Mucosa of descending colon (tissue), 3 donors: ENCODE measurements around the gene TM9SF2. TPM values are rescaled to one million over a fixed set of nuclear protein-coding genes. Genes with fewer than 3 reads are reported as not detected.

Experiments
- ATAC-seq: fragments of 200-7000 bp; cut with Tn5 transposase; one replicate; pipeline ENCODE4 v1.9.1; 2020; ENCODE audit warnings: mild to moderate bottlenecking, moderate library complexity
- DNase-seq, 3 donors: peaks; one replicate each; pipeline ENCODE4 v3.0.0-alpha.2; 2020
- H3K36me3 ChIP-seq: fragments of 200-600 bp; one replicate; pipeline ENCODE4 v1.8.0; 2021; ENCODE audit warnings: low read depth, mild to moderate bottlenecking
- H3K4me1 ChIP-seq: fragments of 200-600 bp; one replicate; pipeline ENCODE4 v1.8.0; 2021; ENCODE audit warnings: low read depth, mild to moderate bottlenecking
- H3K4me3 ChIP-seq: fragments of 200-600 bp; one replicate; pipeline ENCODE4 v1.8.0; 2021; ENCODE audit warnings: mild to moderate bottlenecking
- H3K9me3 ChIP-seq: fragments of 200-600 bp; one replicate; pipeline ENCODE4 v1.8.0; 2021; ENCODE audit warnings: mild to moderate bottlenecking
- CTCF ChIP-seq: fragments of 200-600 bp; IDR thresholded peaks from one replicate; pipeline ENCODE4 v1.8.0; 2022; ENCODE audit warnings: antibody characterized with exemption, mild to moderate bottlenecking
- intact Hi-C, 2 donors: fragments of 100-400 bp; cut with DNase I in 1 of 2; cut with micrococcal nuclease in 1 of 2; formaldehyde crosslinking; loops; one replicate each; pipeline versions ENCODE4 v1.11.0 to v1.11.1; 2022; cut with DNase I, micrococcal nuclease
- total RNA-seq, 3 donors: library from RNA; stranded (reverse); fragmentation: NEBNext Ultra II Directional in 2 of 3; extraction: Animal tissue kit (Norgen Biotek cat#: 25700) in 2 of 3; gene quantifications; one replicate each; pipeline versions ENCODE4 v1.2.1 to v1.2.4, GENCODE V29; 2021 to 2023
- donor health status: DM: no; HTN: no; CAD: no; lungs with moderate emphysema.
- donor health status: DM: no; HTN: no; CAD: no.
- donor health status: DM: no; HTN: yes; CAD: no.

The TM9SF2 gene
- total RNA-seq, 3 donors from 2014 or later, result 129 to 202 (median 200) TPM

GRCh38 chr13:99516153-99516929 lies 15.1 kb downstream of the TM9SF2 start:
- ATAC-seq (no peak), DNase-seq (no peak)
- Histone ChIP-seq H3K9me3 (no peaks in the 10 kb centered on the region), H3K4me1 (no peaks in the 10 kb centered on the region), H3K36me3 (peaks cover 8% of the 10 kb centered on the region), H3K4me3 (no peak overlapping the region)
- TF ChIP-seq CTCF, result no peak
- intact Hi-C loops, result no loop called here

GRCh38 chr13:99517577-99517976 lies 16.3 kb downstream of the TM9SF2 start:
- ATAC-seq, result no peak
- H3K36me3 ChIP-seq, result peaks cover 8% of the 10 kb centered on the region
- H3K4me3 ChIP-seq, result no peak overlapping the region
- intact Hi-C loops, result no loop called here
- H3K4me1 ChIP-seq, result no peaks in the 10 kb centered on the region
- no peaks in the 10 kb centered on the region for H3K9me3 ChIP-seq
- no peak for DNase-seq
- no peak for TF ChIP-seq CTCF

- Histone ChIP-seq H3K4me3 (no peak overlapping the region), H3K36me3 (peaks cover 8% of the 10 kb centered on the region), H3K9me3 (no peaks in the 10 kb centered on the region), H3K4me1 (no peaks in the 10 kb centered on the region)
- DNase-seq (no peak), ATAC-seq (no peak)
- TF ChIP-seq CTCF, result no peak
- intact Hi-C loops, result no loop called here
Measured at GRCh38 chr13:99517984-99518383, 16.7 kb downstream of the TM9SF2 start.

GRCh38 chr13:99522298-99522697 lies 21.0 kb downstream of the TM9SF2 start:
- no peak for TF ChIP-seq CTCF
- no peak for ATAC-seq
- intact Hi-C loops, result no loop called here

GRCh38 chr13:99523838-99524237 lies 22.6 kb downstream of the TM9SF2 start:
- ATAC-seq, result no peak
- TF ChIP-seq CTCF, result no peak
- intact Hi-C loops, result no loop called here
- no peak overlapping the region for H3K4me3 ChIP-seq
- H3K4me1 ChIP-seq, result no peaks in the 10 kb centered on the region
- H3K36me3 ChIP-seq, result peaks cover 7% of the 10 kb centered on the region
- no peaks in the 10 kb centered on the region for H3K9me3 ChIP-seq
- DNase-seq, result no peak

More at GRCh38 chr13:99522298-99522697, 21.0 kb downstream of the TM9SF2 start:
- no peak for DNase-seq
- H3K9me3 ChIP-seq, result no peaks in the 10 kb centered on the region
- H3K36me3 ChIP-seq, result peaks cover 8% of the 10 kb centered on the region
- no peak overlapping the region for H3K4me3 ChIP-seq
- H3K4me1 ChIP-seq, result no peaks in the 10 kb centered on the region
